Thyroid gland (tissue), 4 donors: ENCODE data around the gene TMEM229B.

Experiments used
- CTCF ChIP-seq, 6 experiments: fragments of 200-600 bp in 3 of 6; fragments of 450-650 bp in 3 of 6; sonication (generic) in 3 of 6; IDR thresholded peaks; one replicate each; pipeline ENCODE4 v1.5.1; 2016 to 2019; ENCODE audit warnings: antibody characterized with exemption in 6 of 6, mild to moderate bottlenecking in 2 of 6, inconsistent platforms in 1 of 6, moderate library complexity in 1 of 6
- POLR2A ChIP-seq, 2 donors: fragments of 450-650 bp; IDR thresholded peaks; one replicate each; pipeline ENCODE4 v1.6.1; 2017; ENCODE audit warnings: antibody characterized with exemption in 2 of 2, mild to moderate bottlenecking in 2 of 2, moderate library complexity in 1 of 2

- TF ChIP-seq CTCF (IDR thresholded peaks at IDR 0.05), result no peak
- no peak for TF ChIP-seq POLR2A (IDR thresholded peaks at IDR 0.05)
These were observed 44.1 kb upstream of the TMEM229B start for GRCh38 chr14:67532606-67532997.
